ENCODE data around the gene AGBL4.

Gene AGBL4

DNA sequence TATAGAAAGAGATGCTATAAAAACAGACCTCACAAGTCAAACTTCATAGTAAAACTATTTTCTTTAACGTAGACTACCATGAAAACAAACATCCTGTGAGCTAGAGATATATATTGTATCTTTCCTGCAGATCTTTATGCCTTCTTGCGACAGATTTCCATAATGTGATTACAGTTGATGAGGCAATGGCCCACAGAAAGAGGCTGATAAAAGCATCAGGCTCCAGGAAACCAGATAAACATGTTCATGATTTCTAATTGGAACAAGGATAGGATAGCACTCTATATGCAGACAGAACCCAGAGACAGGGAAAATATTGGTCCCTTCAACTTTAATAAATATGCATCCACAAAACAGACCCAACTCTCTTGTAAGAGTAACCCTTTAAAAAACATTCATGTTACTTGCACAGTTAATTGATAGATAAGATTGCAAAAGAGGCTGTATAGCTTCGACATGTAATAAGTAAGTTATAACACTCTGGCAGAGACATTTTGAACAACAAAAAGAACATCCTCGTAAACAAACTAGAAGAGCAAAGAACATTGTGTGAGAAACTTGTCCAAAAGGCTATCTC lies 329.4 kb downstream of the AGBL4 start:
- no peak for DNase-seq

DNA sequence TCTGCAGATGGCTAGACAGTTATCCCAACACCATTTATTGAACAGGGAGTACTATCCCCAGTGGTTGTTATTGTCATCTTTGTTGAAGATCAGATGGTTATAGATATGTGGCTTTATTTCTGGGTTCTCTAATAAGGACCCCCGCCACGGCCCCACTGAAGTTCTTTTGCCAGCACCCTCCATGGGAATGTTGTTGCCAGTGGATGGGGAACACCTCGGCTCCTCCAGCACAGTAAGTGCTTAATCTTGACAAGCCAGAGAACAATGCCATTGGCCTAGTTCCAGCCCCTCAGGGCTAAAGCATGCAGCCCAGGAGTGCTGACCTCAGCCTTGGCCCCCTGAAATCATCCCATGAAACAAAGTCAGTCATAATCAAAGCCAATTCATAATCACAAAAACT lies 337.6 kb downstream of the AGBL4 start:
- no peak for DNase-seq

DNA sequence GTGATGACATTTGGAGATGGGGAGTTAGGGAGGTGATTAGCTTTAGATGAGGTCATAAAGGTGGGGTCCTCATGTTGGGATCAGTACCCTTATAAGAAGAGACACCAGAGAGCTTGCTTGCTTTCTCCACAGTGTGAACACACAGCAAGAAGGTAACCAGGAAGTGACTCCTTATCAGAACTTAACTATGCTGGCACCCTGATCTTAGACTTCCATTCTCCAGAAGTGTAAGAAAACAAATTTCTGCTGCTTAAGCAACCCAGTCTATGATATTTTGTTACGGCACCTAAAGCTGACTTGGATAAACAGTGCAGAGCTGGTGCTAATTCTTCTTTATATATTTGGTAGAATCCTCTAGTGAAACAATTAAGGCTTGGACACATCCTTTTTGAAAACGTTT lies 346.0 kb downstream of the AGBL4 start:
- no peak for DNase-seq

DNA sequence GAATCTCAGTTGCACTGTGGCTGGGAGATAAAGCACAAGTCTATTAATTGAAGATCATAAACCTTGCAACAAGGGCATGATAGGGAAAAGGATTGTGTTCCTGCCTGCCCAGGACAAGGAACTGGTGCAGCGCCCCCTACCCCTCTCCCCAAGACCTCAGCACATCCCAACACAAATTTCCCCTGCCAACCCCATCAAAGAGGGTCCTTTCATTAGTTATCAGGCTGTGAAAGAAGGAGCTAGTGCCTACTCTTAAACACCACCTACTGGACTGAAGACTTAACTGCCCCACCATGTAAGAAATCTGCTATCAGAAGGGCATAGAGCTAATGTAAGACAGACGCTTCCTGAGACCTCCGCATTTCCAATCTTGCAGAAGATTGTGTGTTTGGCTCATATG lies 372.6 kb downstream of the AGBL4 start:
- no peak for DNase-seq

DNA sequence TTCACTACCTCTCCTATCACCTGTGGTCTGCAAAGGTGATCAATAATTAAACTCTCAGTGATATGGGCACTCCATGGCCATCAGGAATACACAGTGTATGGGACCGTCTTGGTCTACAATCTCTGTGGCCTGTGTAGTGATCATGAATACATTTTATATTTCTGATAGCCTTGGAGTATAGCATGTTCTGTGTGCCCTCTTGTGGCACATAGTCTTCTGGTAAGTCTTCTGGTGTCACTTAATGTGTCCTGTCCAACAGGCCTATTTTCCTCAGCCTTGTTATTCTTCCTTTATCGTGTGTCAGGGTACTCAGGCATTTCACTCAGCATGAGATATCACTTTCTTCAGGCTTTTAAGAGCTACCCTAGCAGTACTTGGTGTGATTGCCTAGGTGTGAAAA lies 393.6 kb downstream of the AGBL4 start:
- DNase-seq: no peak

DNA sequence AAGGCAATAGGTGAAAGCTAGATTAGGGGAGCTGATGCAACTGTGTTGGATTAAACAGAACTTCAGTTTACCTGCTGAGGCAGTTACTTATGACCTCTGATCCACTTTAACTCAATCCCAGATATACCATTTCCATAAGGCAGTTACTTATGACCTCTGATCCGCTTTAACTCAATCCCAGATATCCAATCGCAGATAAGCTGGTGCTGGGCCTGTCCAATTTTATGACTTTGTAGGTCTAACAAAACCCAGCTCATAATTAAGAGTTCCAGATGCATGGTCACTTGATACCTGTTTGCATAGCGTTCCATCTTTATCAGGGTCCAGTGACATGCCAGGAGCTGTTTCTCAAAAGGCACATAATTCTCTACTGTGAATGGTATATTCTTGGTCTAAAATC lies 396.0 kb downstream of the AGBL4 start:
- no peak for DNase-seq

DNA sequence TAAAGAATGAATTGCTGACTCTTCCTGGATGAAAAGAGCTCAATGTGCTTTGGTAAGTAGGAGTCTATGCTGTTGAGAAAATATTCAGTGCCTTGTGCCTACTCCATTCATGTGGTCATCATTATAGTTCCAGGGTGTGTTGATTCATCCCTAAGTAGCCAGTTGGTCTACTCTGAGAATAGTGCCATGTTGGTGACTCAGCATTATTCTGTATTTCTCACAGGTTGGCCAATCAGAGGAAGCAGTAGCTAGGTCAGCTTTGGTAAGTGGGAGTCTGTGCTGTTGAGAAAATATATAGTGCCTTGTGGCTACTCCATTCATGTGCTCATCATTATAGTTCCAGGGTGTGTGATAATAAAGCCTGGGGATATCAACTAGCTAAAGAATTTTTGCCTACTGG lies 397.3 kb downstream of the AGBL4 start:
- no peak for DNase-seq

DNA sequence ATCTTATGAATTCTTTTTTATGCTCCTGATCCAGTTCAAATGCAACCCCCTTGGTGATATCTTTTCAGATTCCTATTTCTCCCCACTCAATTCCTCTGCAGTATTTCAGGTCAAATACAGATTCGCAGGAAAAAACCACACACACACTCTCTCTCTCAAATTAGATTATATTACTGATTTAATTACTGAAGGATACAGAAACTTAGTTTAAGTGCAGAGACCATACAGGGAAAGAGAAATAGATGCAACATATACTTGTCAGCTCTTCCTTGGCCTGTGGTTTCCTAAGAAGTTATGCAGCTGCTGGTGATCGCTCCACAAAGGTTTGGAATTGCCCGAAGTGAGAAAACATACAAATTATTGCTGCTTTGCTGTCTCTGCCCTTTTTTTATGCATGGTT lies 400.9 kb downstream of the AGBL4 start:
- DNase-seq: no peak

DNA sequence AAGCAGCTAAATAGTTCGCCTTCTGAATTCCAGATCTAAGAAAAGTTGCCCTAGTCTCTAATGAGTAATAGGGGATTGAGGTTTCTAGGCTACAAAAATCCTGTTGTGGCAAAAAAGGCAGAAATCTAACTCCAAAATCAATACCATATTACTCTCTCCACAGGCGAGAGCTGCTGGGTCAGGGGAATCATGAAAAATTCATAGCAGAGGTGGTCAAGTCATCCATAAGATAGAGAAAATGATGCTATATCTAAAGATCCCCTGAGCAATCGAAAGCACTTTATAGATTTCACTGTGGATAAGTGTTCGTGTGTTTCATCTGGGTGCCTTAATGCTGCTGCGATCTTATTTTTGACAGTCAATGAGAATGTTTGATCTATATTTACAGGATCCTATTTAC lies 417.7 kb downstream of the AGBL4 start:
- DNase-seq: no peak

DNA sequence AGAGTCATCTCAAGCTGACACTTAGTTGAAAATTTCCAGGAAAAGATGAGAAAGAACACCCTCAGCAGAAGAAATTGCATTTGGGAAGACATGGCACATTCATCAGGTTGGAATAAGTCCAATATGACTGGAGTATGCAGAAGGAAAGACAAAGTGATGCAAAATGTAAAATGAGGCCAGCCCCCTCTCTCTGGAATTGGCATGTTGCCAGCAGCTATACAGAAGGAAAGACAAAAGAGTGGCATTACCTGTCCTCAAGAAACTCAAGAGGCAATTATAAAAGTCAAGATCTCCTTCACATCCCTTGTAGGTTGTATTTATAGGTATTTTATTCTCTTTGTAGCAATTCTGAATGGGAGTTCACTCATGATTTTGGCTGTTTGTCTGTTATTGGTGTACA lies 426.3 kb downstream of the AGBL4 start:
- no peak for DNase-seq

DNA sequence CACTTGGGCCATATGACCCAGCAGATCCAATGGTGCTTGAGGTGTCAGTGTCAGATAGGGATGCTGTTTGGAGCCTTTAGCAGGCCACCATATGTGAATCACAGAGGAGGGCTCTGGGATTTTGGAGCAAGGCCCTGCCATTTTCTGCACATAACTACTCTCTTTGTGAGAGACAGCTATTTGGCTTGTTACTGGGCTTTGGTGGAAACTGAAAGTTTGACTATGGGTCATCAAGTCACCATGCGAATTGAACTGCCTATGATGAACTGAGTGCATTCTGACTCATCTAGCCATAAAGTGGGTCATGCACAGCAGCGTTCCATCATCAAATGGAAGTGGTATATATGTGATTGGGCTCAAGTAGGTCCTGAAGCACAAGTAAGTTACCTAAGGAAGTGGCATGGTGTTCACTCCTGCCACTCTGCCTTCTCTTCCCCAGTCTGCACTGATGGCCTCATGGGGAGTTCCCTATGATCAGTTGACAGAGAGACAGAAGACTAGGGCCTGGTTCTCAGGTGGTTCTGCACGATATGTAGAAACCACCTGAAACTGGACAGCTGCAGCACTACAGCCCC lies 447.3 kb downstream of the AGBL4 start:
- no peak for DNase-seq

DNA sequence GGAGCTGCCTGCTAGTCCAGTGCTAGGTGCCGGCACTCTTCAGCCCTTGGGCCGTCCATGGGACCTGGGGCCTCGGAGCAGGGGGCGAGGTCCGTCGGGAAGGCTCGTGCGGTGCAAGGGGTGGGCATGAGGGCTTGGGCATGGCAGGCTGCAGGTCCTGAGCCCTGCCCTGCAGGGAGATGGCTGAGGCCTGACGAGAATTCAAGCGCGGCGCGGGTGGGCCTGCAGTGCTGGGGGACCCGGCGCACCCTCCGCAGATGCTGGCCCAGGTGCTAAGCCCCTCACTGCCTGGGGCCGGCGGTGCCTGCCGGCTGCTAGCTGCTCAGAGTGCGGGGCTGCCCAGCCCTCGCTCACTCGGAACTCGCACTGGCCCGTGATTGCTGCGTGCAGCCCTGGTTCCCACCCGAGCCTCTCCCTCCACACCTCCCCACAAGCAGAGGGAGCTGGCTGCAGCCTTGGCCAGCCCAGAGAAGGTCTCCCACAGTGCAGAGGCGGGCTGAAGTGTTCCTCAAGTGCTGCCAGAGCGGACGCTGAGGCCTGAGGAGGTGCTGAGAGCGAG lies 467.0 kb downstream of the AGBL4 start:
- DNase-seq: no peak

DNA sequence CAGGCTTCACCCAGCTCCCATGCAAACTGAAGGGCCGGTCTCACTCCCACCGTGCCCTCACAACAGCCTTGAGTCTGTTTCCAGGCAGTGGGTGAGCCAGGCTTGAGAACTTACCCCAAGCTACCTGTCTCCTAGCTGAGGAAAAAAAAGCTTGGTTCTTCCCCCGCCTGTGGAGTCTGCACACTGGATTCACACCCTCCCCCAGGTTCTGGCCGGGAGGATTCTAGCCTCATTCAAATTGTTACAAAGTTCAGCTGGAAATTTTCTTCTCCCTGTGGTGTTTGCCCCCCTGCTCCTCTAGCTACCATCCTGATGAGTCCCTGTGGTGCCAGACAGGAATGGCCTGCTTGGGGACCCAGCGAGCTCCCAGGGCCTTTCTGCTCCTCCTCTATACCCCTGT lies 471.7 kb downstream of the AGBL4 start:
- no peak for DNase-seq

DNA sequence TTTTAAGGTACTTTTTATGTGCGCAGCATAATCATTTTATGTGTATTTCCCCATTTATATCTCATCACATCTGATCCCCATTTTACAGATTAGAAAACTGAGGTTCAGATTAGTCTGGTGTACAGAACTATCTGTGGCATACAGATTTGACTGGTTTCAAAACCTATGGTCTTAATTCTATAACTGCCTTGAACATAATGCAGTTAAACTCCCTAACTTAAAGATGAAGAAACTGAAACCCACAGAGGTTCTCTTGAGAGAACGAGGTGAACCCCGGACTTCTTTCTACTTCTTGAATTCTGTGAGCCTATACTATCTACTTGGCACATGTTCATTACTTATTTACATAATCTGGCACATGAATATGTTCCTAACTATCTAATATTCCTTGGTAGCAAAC lies 479.1 kb downstream of the AGBL4 start:
- DNase-seq: no peak

DNA sequence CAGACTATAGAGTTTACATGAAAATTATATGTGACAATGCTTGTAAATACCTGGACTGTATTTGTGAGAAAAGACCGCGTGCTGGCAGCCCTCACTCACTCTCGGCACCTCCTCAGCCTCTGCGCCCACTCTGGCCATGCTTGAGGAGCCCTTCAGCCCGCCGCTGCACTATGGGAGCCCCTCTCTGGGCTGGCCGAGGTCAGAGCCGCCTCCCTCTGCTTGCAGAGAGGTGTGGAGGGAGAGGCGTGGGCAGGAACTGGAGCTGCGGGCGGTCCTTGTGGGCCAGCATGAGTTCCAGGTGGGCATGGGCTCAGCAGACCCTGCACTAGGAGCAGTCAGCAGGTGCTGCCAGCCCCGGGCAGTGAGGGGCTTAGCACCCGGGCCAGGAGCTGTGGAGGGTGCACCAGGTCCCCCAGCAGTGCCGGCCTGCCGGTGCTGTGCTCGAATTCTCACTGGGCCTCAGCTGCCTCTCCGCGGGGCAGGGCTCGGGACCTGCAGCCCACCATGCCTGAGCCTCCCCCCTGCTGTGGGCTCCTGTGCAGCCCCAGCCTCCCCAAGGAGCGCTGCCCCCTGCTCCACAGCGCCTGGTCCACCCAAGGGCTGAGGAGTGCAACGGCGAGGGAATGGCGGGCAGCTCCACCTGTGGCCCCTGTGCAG lies 482.5 kb downstream of the AGBL4 start:
- no peak for DNase-seq

DNA sequence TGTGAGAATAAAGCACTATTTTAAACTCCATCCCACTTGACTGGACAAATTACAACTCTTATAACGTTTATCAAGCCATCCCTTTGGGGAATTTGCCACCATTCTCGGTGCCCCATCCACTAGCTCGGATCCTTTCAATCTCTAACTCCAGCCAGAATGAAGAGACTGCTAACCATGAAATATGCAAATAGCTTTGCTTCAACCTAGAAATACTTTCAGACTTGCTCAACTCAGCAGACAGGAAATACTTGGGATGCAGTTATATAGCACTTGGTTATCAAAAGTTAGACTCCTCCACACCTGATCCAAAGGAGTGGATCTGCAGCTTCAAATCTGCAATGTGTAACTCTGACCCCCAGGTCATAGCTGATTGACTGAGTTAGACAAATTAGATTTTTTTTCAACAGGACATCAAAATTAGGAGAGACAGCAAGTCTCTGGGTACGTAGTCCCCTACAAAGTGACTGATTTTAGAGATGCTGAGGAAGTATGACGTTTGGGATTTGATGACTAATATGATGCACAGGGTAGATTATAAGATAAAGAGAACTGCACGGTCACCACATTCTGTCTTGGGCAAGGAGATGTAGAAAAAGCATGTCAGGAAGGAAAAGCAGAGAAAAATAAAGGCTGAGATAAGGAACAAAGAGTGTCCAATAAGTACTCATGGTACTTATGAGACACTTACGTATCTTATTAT lies 496.0 kb downstream of the AGBL4 start:
- no peak for DNase-seq

DNA sequence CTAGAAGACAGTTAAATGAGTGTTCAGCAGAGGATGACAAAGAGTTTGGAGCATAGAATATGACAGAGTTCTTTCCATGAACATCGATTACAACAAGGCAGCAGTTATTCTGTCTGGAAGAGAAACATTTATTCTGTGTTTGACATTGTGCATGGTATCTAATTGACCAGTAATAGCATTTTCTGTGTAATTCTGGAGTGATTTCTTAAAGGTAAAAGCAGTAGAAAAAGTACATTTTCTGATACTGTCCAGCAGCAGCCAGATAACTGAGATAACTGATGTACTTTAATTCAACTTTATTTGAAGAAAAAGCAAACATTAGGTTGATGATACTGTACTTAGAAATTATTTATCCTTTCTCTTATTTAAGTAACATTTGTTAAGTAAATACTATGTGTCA lies 497.1 kb downstream of the AGBL4 start:
- no peak for DNase-seq

DNA sequence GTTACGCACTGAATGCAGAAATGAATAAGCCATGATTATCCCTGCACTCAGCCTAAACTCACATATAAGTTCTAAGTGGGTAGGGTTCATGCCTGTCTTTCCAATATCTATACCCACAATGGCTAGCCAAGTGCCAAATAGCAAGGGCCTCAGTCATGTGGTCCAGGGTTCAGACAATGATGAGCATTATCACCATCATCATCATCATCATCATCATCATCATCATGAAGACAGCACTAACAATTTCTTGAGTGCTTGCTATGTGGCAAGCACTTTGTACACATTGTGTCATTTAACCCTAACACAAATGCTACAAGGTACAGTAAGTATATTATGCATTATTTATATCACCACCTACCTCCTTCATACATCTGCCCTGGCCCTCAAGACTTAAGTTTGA lies 500.0 kb downstream of the AGBL4 start:
- DNase-seq: no peak

DNA sequence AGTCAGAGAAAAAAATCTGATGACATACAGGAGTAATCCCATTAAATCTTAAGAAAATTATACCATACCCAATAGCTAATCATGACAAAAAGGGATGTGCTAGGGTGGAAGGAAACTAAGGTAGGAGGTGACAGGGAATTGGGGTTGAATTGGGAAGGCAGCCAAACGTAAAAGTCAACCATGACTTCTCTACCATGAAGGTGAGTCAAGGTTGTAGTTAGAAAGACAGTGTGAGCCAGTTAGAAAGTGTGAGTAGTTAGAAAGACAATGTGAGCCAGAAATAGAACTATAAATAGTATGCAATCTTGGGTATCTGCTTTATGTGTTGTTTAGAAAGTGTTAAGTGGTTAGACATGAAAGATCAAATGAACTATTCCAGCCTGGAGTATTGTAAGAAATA lies 556.8 kb downstream of the AGBL4 start:
- no peak for DNase-seq

DNA sequence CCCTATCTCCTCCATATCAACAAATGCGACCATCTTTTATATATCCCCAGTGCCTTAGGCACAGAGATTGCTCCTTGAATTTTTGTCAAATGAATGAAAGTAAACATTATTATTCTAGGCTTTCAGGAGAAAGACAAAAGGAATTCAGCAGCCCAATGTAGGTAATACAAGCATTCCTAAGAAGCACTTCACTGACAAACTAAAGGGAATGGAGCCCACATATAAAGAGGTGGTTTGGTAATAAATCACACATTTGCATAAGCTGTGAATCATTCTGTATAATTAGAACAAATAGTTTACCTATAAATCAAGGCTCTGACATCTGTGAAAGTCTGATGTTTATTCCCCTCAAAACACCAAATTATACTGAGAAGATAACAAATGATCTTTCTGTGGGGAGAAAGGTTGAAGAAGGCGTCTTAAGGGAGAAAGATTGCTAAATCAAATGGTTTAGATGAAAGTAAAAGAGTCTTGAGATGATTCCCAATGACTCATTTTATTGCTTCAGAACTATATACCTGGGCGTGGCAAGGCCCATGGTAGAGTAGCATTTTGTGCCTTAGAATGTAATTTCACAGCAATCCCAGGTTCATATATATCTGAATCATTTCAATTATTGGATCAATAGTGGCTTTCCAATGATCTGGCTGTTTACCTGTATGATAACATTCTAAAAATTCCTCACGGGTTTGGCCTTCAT lies 558.1 kb downstream of the AGBL4 start:
- no peak for DNase-seq

DNA sequence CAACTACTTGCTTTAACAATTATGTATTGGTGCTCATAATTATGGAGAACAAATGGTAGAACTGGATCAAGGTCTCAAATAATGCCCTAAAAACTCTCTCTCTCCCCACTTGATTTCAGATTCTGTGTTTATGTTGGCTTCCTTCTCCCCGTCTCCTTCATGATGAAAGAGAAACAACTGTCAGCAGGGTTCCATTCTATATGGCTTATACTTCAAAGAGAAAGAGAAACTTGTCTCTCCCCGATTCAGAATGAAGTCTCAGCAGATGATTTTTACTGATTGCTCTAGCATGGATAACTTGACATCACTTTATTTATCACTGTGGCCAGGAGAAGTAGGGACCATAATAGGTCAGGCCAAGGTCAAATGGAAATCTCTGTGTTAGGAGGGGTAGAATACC lies 575.6 kb downstream of the AGBL4 start:
- no peak for DNase-seq

DNA sequence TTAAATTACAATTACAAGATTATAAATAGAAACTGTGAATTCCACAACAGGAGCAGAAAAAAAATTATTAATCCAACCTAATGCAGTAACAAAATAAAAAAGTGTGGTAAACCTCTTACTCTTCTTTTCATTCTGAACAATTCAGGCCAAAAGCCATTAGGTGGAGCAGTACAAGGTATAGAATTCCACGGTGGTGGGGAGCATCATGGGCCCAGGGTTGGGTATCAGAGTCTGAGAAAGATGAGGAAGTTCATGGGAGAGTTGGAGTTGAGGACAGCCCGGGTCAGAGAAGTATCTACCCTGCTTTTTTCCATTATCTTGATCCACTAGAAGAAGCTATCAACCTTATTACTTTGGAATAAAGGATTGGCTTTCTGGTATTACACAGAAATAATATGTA lies 586.9 kb downstream of the AGBL4 start:
- DNase-seq: no peak

DNA sequence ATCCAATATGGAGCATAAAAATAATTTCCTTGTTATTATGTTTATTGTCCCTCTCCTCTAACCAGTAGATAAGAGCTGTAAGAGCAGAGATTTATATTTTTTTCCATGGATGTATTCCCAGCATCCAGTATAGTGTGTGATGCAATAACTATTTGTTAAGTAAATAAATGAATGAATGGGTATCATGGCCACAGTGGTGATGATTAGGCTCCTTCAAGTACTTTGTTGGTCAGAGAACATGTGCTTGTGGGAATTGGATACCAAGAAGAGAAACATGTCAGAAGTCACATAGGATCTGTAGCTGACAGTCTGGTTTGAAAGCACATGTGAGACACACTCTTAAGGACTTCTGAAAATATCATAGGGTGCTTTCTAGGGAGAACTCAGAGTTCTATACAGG lies 588.5 kb downstream of the AGBL4 start:
- no peak for DNase-seq

Data from stimulated activated naive CD4-positive, alpha-beta T cell treated with Interleukin-2 at 50 U/mL for 16 hours (primary cell).